Breast epithelium (tissue), 3 donors: ENCODE results near the gene RANGAP1.

Source experiments
- CTCF ChIP-seq, 3 donors: fragments of 450-650 bp; IDR thresholded peaks; one replicate each; pipeline ENCODE4 v1.5.1; 2016 to 2017; ENCODE audit warnings: antibody characterized with exemption in 3 of 3, mild to moderate bottlenecking in 3 of 3, moderate library complexity in 3 of 3
- POLR2A ChIP-seq: fragments of 450-650 bp; IDR thresholded peaks from one replicate; pipeline ENCODE4 v1.6.1; 2016; ENCODE audit warnings: antibody characterized with exemption, mild to moderate bottlenecking, moderate library complexity

DNA sequence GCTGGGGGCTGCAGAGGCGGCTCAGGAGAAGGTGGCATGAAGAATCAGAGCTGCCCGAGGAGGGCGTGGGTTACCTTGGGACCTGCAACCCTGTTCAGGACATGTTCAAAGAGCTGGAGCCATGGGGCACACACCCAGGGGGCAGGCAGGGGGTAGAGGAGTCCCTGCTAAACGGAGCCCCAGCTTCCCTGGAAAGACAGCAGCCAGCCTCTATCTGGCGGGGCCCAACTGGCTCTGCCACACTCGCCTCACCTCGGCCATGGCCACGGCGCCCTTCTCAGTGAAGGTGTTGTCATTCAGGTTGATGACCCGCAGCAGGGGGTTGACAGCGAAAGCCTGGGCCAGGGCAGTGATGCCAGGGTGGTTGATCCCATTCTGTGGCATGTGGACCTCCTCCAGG lies 28.3 kb downstream of the RANGAP1 start:
- TF ChIP-seq CTCF (IDR thresholded peaks at IDR 0.05), result no peak
- TF ChIP-seq POLR2A, result no peak
